ENCODE results near the gene RCBTB2.
A peak's percentile ranks its signal among the peaks of the same experiment; 100 is the strongest.
"Not testable (repeated sequence)": the region's sequence is repeated elsewhere in the genome, so short reads cannot be mapped to it uniquely, and the experiment has no call there.

Gene RCBTB2

DNA sequence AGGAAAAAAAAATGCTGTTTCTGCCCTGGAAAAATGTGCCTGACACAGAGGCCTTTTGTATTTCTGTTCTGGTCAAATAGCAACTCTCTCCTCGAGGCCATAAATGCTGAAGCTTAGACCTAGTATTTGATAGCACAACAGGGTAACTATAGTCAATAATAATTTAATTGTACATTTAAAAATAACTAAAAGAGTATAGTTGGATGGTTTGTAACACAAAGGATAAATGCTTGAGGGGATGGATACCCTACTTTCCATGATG is 47.0 kb upstream of the RCBTB2 start:
- not testable (repeated sequence) for H3K4me2 ChIP-seq (ENCODE audit: insufficient read depth, low read length, poor library complexity, severe bottlenecking); H3K27ac ChIP-seq (replicated peaks; ENCODE audit: low read length); H2BK120ac ChIP-seq (ENCODE audit: low read depth, low read length); H2BK5ac ChIP-seq (ENCODE audit: low read length); H3K18ac ChIP-seq (ENCODE audit: low read length); H3K36me3 ChIP-seq (replicated peaks in 1 of 2; ENCODE audit: control insufficient read depth in 2 of 2, insufficient read depth in 2 of 2, low read length in 2 of 2); H3K4me3 ChIP-seq (ENCODE audit: low read length in 2 of 2); H2AK5ac ChIP-seq (ENCODE audit: low read depth, low read length); H3K79me1 ChIP-seq (ENCODE audit: low read depth, low read length); H4K91ac ChIP-seq (ENCODE audit: low read depth, low read length, poor library complexity); H3K9ac ChIP-seq (ENCODE audit: low read depth, low read length, poor library complexity); H3K9me3 ChIP-seq (replicated peaks in 1 of 2; ENCODE audit: control insufficient read depth in 2 of 2, insufficient read depth in 1 of 2, low read depth in 1 of 2, low read length in 2 of 2); H2BK15ac ChIP-seq (ENCODE audit: low read length); H3K4me1 ChIP-seq (ENCODE audit: control insufficient read depth in 2 of 2, insufficient read depth in 1 of 2, low read depth in 1 of 2, low read length in 2 of 2); H3K4ac ChIP-seq (ENCODE audit: low read length); H3K14ac ChIP-seq (ENCODE audit: low read length); H4K8ac ChIP-seq (ENCODE audit: low read depth, low read length); H2AFZ ChIP-seq (ENCODE audit: low read length); H3K27me3 ChIP-seq (ENCODE audit: control insufficient read depth in 3 of 3, insufficient read depth in 3 of 3, low read depth in 1 of 3, low read length in 3 of 3); DNase-seq (ENCODE audit: low spot score); H3K23ac ChIP-seq (ENCODE audit: low read depth, low read length, poor library complexity); H2BK12ac ChIP-seq (ENCODE audit: low read length)
- no CpG with 5 or more reads among the region's 1 CpG for WGBS, 2 donors (ENCODE audit: extremely low coverage in 2 of 2, insufficient read length in 2 of 2, insufficient replicate concordance in 1 of 2)

DNA sequence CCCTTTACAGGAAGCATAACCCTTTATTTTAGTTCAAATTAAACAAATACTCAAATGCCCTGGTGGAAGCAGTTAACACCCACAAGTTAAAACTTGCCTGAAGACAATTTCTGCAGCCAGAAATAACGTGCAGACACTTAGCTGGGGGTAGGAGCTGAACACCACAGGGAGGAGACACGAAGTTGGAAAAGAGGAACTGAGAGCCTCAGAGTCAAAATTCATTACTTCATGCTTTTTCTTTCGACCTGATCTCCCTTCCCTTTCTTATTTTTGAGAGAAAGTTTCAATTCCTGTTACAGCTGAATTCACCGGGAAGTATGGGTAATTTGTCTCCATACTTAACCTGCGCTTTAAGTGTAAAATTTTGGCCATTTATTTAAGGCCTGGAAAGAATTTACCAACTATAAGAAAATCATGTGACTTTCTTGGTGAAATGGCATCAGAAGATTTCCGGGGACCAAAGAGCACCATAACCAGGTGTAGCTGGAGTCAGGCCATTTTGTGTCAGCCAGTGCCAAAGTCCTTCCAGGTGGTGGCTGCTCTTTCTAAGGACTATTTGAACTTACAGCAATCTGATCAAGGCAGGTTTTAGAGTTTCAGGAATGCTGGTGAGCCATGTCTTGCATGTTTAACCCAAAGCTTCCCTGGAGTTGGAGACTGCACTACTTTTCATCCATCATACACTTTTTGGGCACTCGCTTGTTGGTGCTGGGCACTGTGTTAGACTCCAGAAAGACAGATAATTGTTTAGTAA is 46.5 kb upstream of the RCBTB2 start:
- H2BK5ac ChIP-seq (ENCODE audit: low read length) = no peak overlapping the region
- H2AFZ ChIP-seq (ENCODE audit: low read length) = peak overlapping the region; percentile 49
- no peak overlapping the region for H3K9ac ChIP-seq (ENCODE audit: low read depth, low read length, poor library complexity)
- no peak overlapping the region for H3K4me3 ChIP-seq (ENCODE audit: low read length in 2 of 2)
- no peaks in the 10 kb centered on the region for H3K9me3 ChIP-seq (replicated peaks in 1 of 2; ENCODE audit: control insufficient read depth in 2 of 2, insufficient read depth in 1 of 2, low read depth in 1 of 2, low read length in 2 of 2)
- H3K18ac ChIP-seq (ENCODE audit: low read length) = no peak overlapping the region
- H4K91ac ChIP-seq (ENCODE audit: low read depth, low read length, poor library complexity) = no peak overlapping the region
- no peak overlapping the region for H3K4ac ChIP-seq (ENCODE audit: low read length)
- DNase-seq (ENCODE audit: low spot score) = no peak
- no peak overlapping the region for H2BK12ac ChIP-seq (ENCODE audit: low read length)
- WGBS, 2 donors (ENCODE audit: extremely low coverage in 2 of 2, insufficient read length in 2 of 2, insufficient replicate concordance in 1 of 2) = no CpG with 5 or more reads among the region's 7 CpGs
- H3K27ac ChIP-seq (replicated peaks; ENCODE audit: low read length) = no peak overlapping the region
- H3K23ac ChIP-seq (ENCODE audit: low read depth, low read length, poor library complexity) = no peak overlapping the region
- no peak overlapping the region for H4K8ac ChIP-seq (ENCODE audit: low read depth, low read length)
- no peak overlapping the region for H2BK15ac ChIP-seq (ENCODE audit: low read length)
- H3K14ac ChIP-seq (ENCODE audit: low read length) = no peak overlapping the region
- H3K36me3 ChIP-seq (replicated peaks in 1 of 2; ENCODE audit: control insufficient read depth in 2 of 2, insufficient read depth in 2 of 2, low read length in 2 of 2) = no peaks in the 10 kb centered on the region
- H3K4me2 ChIP-seq (ENCODE audit: insufficient read depth, low read length, poor library complexity, severe bottlenecking) = no peak overlapping the region
- H3K4me1 ChIP-seq (ENCODE audit: control insufficient read depth in 2 of 2, insufficient read depth in 1 of 2, low read depth in 1 of 2, low read length in 2 of 2) = no peaks in the 10 kb centered on the region
- H2AK5ac ChIP-seq (ENCODE audit: low read depth, low read length) = no peak overlapping the region
- no peaks in the 10 kb centered on the region for H3K79me1 ChIP-seq (ENCODE audit: low read depth, low read length)
- no peak overlapping the region for H2BK120ac ChIP-seq (ENCODE audit: low read depth, low read length)
- no peaks in the 10 kb centered on the region for H3K27me3 ChIP-seq (ENCODE audit: control insufficient read depth in 3 of 3, insufficient read depth in 3 of 3, low read depth in 1 of 3, low read length in 3 of 3)

DNA sequence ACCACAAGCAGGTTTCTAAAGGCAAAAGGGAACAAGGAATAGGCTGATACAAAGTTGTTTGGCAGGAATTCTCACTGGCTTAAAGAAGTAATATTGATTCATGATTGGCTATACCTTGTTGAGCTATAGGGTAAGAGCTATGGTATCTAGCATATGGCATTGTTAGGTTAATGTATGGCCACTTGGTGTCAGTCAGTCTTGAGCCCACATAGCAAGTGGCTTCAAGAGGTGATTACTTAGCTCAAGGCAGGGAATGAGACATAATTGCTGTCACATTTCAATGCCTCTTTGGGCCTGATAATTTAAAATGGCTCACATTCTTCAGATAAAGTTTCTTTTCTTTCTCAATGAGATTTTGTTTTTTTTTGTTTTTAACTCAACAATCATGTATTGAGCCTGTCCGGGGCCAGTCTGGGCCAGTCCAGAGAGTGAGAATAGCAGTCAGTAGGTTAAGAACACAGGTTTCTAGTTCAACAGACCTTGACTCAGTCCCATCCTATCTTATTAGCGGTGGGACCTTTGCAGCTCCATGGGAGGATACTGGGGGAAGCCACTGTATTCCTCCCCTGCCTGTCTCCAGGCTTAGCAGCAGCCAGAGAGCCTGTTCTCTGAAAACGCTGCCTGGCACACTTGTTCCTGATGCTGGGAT is 45.8 kb upstream of the RCBTB2 start:
- Histone ChIP-seq H2BK15ac (ENCODE audit: low read length) (no peak overlapping the region), H3K9ac (ENCODE audit: low read depth, low read length, poor library complexity) (no peak overlapping the region), H3K14ac (ENCODE audit: low read length) (no peak overlapping the region), H4K91ac (ENCODE audit: low read depth, low read length, poor library complexity) (no peak overlapping the region), H2BK5ac (ENCODE audit: low read length) (no peak overlapping the region), H3K4me3 (ENCODE audit: low read length in 2 of 2) (no peak overlapping the region), H3K9me3 (replicated peaks in 1 of 2; ENCODE audit: control insufficient read depth in 2 of 2, insufficient read depth in 1 of 2, low read depth in 1 of 2, low read length in 2 of 2) (no peaks in the 10 kb centered on the region), H3K18ac (ENCODE audit: low read length) (no peak overlapping the region), H2BK12ac (ENCODE audit: low read length) (no peak overlapping the region), H2BK120ac (ENCODE audit: low read depth, low read length) (no peak overlapping the region), H3K4me1 (ENCODE audit: control insufficient read depth in 2 of 2, insufficient read depth in 1 of 2, low read depth in 1 of 2, low read length in 2 of 2) (no peaks in the 10 kb centered on the region), H3K4me2 (ENCODE audit: insufficient read depth, low read length, poor library complexity, severe bottlenecking) (no peak overlapping the region), H3K4ac (ENCODE audit: low read length) (no peak overlapping the region), H2AK5ac (ENCODE audit: low read depth, low read length) (no peak overlapping the region), H2AFZ (ENCODE audit: low read length) (peak overlapping the region; percentile 49), H3K27me3 (ENCODE audit: control insufficient read depth in 3 of 3, insufficient read depth in 3 of 3, low read depth in 1 of 3, low read length in 3 of 3) (no peaks in the 10 kb centered on the region), H3K23ac (ENCODE audit: low read depth, low read length, poor library complexity) (no peak overlapping the region), H3K79me1 (ENCODE audit: low read depth, low read length) (no peaks in the 10 kb centered on the region), H3K36me3 (replicated peaks in 1 of 2; ENCODE audit: control insufficient read depth in 2 of 2, insufficient read depth in 2 of 2, low read length in 2 of 2) (no peaks in the 10 kb centered on the region), H3K27ac (replicated peaks; ENCODE audit: low read length) (no peak overlapping the region), H4K8ac (ENCODE audit: low read depth, low read length) (no peak overlapping the region)
- no peak for DNase-seq (ENCODE audit: low spot score)
- WGBS, 2 donors (ENCODE audit: extremely low coverage in 2 of 2, insufficient read length in 2 of 2, insufficient replicate concordance in 1 of 2) = no CpG with 5 or more reads among the region's 3 CpGs

DNA sequence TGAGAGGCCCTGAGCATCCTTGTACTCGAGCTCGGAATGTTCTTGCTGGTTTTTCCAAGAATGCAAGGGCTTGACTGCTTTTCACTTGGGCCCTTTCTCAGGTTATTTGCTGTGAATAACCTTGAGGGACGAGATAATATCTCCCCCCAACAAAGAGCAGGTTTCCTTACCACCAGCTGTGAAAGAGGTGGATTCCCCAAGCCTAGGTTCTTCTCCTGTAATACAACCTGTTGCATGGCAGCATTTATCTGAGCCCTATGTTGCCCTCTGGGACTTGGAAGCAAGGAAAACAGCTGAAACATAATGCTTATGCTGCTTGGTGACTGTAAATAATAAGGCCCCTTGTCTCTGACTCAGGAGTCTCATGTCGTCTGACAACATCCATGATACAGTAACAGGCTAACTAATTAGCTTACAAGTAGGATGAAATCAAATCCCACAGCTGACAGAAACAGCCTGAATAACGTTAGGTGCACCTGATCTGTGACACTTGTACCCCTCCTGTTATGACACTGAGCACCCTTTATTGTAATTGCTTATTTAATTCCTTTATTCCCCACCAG is 43.6 kb upstream of the RCBTB2 start:
- Histone ChIP-seq H3K79me1 (ENCODE audit: low read depth, low read length) (no peaks in the 10 kb centered on the region), H3K9me3 (replicated peaks in 1 of 2; ENCODE audit: control insufficient read depth in 2 of 2, insufficient read depth in 1 of 2, low read depth in 1 of 2, low read length in 2 of 2) (no peaks in the 10 kb centered on the region), H4K8ac (ENCODE audit: low read depth, low read length) (no peak overlapping the region), H2BK12ac (ENCODE audit: low read length) (no peak overlapping the region), H3K4me2 (ENCODE audit: insufficient read depth, low read length, poor library complexity, severe bottlenecking) (no peak overlapping the region), H3K4me3 (ENCODE audit: low read length in 2 of 2) (no peak overlapping the region), H4K91ac (ENCODE audit: low read depth, low read length, poor library complexity) (no peak overlapping the region), H3K4ac (ENCODE audit: low read length) (no peak overlapping the region), H2BK5ac (ENCODE audit: low read length) (no peak overlapping the region), H3K36me3 (replicated peaks in 1 of 2; ENCODE audit: control insufficient read depth in 2 of 2, insufficient read depth in 2 of 2, low read length in 2 of 2) (no peaks in the 10 kb centered on the region), H3K4me1 (ENCODE audit: control insufficient read depth in 2 of 2, insufficient read depth in 1 of 2, low read depth in 1 of 2, low read length in 2 of 2) (peaks cover 0 to 2% of the 10 kb centered on the region in 2 donors), H2AK5ac (ENCODE audit: low read depth, low read length) (no peak overlapping the region), H3K9ac (ENCODE audit: low read depth, low read length, poor library complexity) (no peak overlapping the region), H3K18ac (ENCODE audit: low read length) (no peak overlapping the region), H2BK120ac (ENCODE audit: low read depth, low read length) (no peak overlapping the region), H2BK15ac (ENCODE audit: low read length) (no peak overlapping the region), H3K23ac (ENCODE audit: low read depth, low read length, poor library complexity) (no peak overlapping the region), H3K27me3 (ENCODE audit: control insufficient read depth in 3 of 3, insufficient read depth in 3 of 3, low read depth in 1 of 3, low read length in 3 of 3) (no peaks in the 10 kb centered on the region), H2AFZ (ENCODE audit: low read length) (no peak overlapping the region), H3K27ac (replicated peaks; ENCODE audit: low read length) (no peak overlapping the region), H3K14ac (ENCODE audit: low read length) (no peak overlapping the region)
- WGBS, 2 donors (ENCODE audit: extremely low coverage in 2 of 2, insufficient read length in 2 of 2, insufficient replicate concordance in 1 of 2) = no CpG with 5 or more reads among the region's 5 CpGs
- DNase-seq (ENCODE audit: low spot score) = no peak

All from neuronal stem cell (in vitro differentiated cells).